Esophagus squamous epithelium (tissue), 5 donors: ENCODE measurements around the gene PDZD7. TPM values are rescaled to one million over a fixed set of nuclear protein-coding genes. Genes with fewer than 3 reads are reported as not detected.
A peak's percentile ranks its signal among the peaks of the same experiment; 100 is the strongest.

Experiments
- DNase-seq: peaks from one replicate; lab custom pipeline; 2025; lab: John Stamatoyannopoulos, UW
- H3K27ac ChIP-seq, 4 donors: fragments of 200-600 bp; sonication (generic); one replicate each; pipeline ENCODE4 v1.5.1; 2016 to 2019; ENCODE audit warnings: mild to moderate bottlenecking in 1 of 4
- H3K27me3 ChIP-seq, 4 donors: fragments of 200-600 bp; sonication (generic); 1 replicate in 3 of 4; 2 replicates in 1 of 4; pipeline versions ENCODE4 v1.5.1 to v1.6.0; 2017 to 2021; ENCODE audit warnings: antibody characterized with exemption in 1 of 4
- H3K36me3 ChIP-seq, 3 donors: fragments of 200-600 bp; sonication (generic); one replicate each; pipeline ENCODE4 v1.5.1; 2016 to 2019
- H3K4me1 ChIP-seq, 3 donors: fragments of 200-600 bp; sonication (generic); one replicate each; pipeline ENCODE4 v1.5.1; 2017 to 2019
- H3K4me3 ChIP-seq, 4 donors: fragments of 200-600 bp; sonication (generic); 1 replicate in 3 of 4; 2 replicates in 1 of 4; pipeline ENCODE4 v1.5.1; 2016 to 2019; ENCODE audit warnings: mild to moderate bottlenecking in 2 of 4, moderate library complexity in 1 of 4
- H3K9me3 ChIP-seq, 3 donors: fragments of 200-600 bp; sonication (generic); one replicate each; pipeline ENCODE4 v1.5.1; 2016 to 2019
- CTCF ChIP-seq, 6 experiments: fragments of 450-650 bp in 4 of 6; fragments of 200-600 bp in 2 of 6; sonication (generic) in 2 of 6; IDR thresholded peaks; one replicate each; pipeline ENCODE4 v1.5.1; 2016 to 2019; ENCODE audit warnings: antibody characterized with exemption in 6 of 6, mild to moderate bottlenecking in 4 of 6, moderate library complexity in 4 of 6
- POLR2A ChIP-seq, 4 donors: fragments of 450-650 bp; IDR thresholded peaks; one replicate each; pipeline ENCODE4 v1.6.1; 2017; ENCODE audit warnings: antibody characterized with exemption in 4 of 4, mild to moderate bottlenecking in 4 of 4, moderate library complexity in 3 of 4
- WGBS, 2 donors: methylation state at CpG; one replicate each; pipeline ENCODE4 v1.1.5; 2018; 5-methylcytosine and 5-hydroxymethylcytosine counted together
- intact Hi-C: fragments of 100-400 bp; cut with DNase I; formaldehyde crosslinking; loops from one replicate; pipeline ENCODE4 v1.15.0; 2022
- total RNA-seq, 4 donors: library from RNA; depleted of rRNA; stranded (reverse); fragments of >200 nt; gene quantifications; one replicate each; pipeline ENCODE4 v1.1.0, GENCODE V29; 2016
- donor health status: DM: yes; HTN: yes; CAD: no.

The PDZD7 gene
- total RNA-seq, 4 donors from 2014 or later = 0.19 to 0.29 (median 0.26) TPM; not detected in 1

GRCh38 chr10:101055411-101055810 lies 24.5 kb upstream of the PDZD7 start:
- Histone ChIP-seq H3K27ac (no peak overlapping the region), H3K9me3 (no peaks in the 10 kb centered on the region), H3K4me1 (peaks cover 7 to 33% (median 11%) of the 10 kb centered on the region in 3 donors), H3K4me3 (no peak overlapping the region), H3K27me3 (peaks cover 0 to 15% (median 0%) of the 10 kb centered on the region in 4 donors), H3K36me3 (no peaks in the 10 kb centered on the region)
- TF ChIP-seq POLR2A (IDR thresholded peaks at IDR 0.05) = no peak
- TF ChIP-seq CTCF (IDR thresholded peaks at IDR 0.05) = no peak
- intact Hi-C loops = no loop called here
- no peak for DNase-seq
- WGBS, 2 donors = 94% methylated on average over 4 of the region's 4 CpGs

DNA sequence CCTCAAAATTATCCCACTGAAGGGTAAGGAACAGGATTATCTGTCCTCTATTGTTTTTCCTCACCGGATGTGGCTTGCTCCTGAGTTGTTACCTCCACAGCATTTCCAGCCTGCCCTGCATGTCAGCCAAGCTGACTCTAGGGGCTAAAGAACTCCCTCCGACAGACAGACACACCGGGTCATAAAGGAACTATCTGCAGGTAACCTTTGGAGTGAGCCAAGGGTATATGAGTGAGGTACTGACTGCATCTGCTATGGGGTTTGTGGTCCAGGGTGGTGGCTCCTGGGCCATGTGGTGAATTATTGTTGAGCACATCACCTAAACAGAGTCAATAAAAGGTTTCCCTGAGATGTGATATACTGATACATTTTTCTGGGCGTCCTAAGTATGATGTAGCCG lies 23.9 kb upstream of the PDZD7 start:
- intact Hi-C loops = no loop called here
- TF ChIP-seq POLR2A (IDR thresholded peaks at IDR 0.05) (no peak), CTCF (IDR thresholded peaks at IDR 0.05) (no peak)
- no peak for DNase-seq
- Histone ChIP-seq H3K27me3 (peaks cover 0 to 20% (median 3%) of the 10 kb centered on the region in 4 donors), H3K4me3 (no peak overlapping the region), H3K27ac (no peak overlapping the region), H3K9me3 (no peaks in the 10 kb centered on the region), H3K4me1 (peaks cover 8 to 33% (median 11%) of the 10 kb centered on the region in 3 donors), H3K36me3 (no peaks in the 10 kb centered on the region)
- 82 to 85% methylated on average over 4 to 5 of the region's 5 CpGs for WGBS, 2 donors

GRCh38 chr10:101054351-101054750 lies 23.4 kb upstream of the PDZD7 start:
- H3K36me3 ChIP-seq = no peaks in the 10 kb centered on the region
- H3K4me1 ChIP-seq = peaks cover 8 to 30% (median 9%) of the 10 kb centered on the region in 3 donors
- intact Hi-C loops = no loop called here
- WGBS, 2 donors = 93 to 100% methylated on average over 1 of the region's 1 CpG
- H3K27ac ChIP-seq = no peak overlapping the region
- no peak overlapping the region for H3K4me3 ChIP-seq
- no peak for TF ChIP-seq CTCF (IDR thresholded peaks at IDR 0.05)
- no peak for TF ChIP-seq POLR2A (IDR thresholded peaks at IDR 0.05)
- H3K27me3 ChIP-seq = peaks cover 0 to 25% (median 7%) of the 10 kb centered on the region in 4 donors
- no peaks in the 10 kb centered on the region for H3K9me3 ChIP-seq
- no peak for DNase-seq

DNA sequence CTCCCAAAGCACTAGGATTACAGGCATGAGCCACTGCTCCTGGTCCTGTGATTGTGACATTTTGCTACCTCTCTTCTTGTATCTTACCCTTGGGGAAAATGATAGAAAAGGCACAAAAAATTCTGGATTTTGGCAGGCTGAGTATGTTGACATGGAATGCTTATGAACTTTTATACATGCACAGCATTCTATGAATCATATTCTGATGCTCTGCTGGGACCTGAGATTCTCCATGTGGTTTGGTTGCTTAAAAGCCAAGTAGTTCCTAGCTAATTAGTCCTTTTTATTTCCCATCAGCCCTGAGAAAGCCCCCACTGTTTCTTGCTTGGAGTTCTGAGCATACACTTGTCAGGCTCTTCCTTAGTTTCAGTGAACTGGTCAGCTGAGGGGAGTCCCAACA lies 22.6 kb upstream of the PDZD7 start:
- H3K27me3 ChIP-seq = peaks cover 0 to 34% (median 12%) of the 10 kb centered on the region in 4 donors
- intact Hi-C loops = no loop called here
- TF ChIP-seq POLR2A (IDR thresholded peaks at IDR 0.05) (no peak), CTCF (IDR thresholded peaks at IDR 0.05) (no peak)
- H3K4me1 ChIP-seq = peaks cover 9 to 34% (median 10%) of the 10 kb centered on the region in 3 donors
- H3K27ac ChIP-seq = no peak overlapping the region
- DNase-seq = no peak
- H3K4me3 ChIP-seq = no peak overlapping the region
- H3K9me3 ChIP-seq = no peaks in the 10 kb centered on the region
- no peaks in the 10 kb centered on the region for H3K36me3 ChIP-seq

- 65 to 69% methylated on average over 2 to 3 of the region's 3 CpGs for WGBS, 2 donors
- Histone ChIP-seq H3K27ac (peak overlapping the region in 2 of 4 donors; percentile 13 to 42), H3K36me3 (no peaks in the 10 kb centered on the region), H3K27me3 (peaks cover 0 to 46% (median 21%) of the 10 kb centered on the region in 4 donors), H3K4me3 (no peak overlapping the region), H3K9me3 (no peaks in the 10 kb centered on the region), H3K4me1 (peaks cover 9 to 46% (median 15%) of the 10 kb centered on the region in 3 donors)
- TF ChIP-seq POLR2A (IDR thresholded peaks at IDR 0.05) = no peak
- no peak for TF ChIP-seq CTCF (IDR thresholded peaks at IDR 0.05)
- intact Hi-C loops = no loop called here
- no peak for DNase-seq
Measured at GRCh38 chr10:101052285-101052684, 21.4 kb upstream of the PDZD7 start.
